ENCODE results near the gene RNF217. TPM values are rescaled to one million over a fixed set of nuclear protein-coding genes. Genes with fewer than 3 reads are reported as not detected.

The RNF217 gene, protein sequence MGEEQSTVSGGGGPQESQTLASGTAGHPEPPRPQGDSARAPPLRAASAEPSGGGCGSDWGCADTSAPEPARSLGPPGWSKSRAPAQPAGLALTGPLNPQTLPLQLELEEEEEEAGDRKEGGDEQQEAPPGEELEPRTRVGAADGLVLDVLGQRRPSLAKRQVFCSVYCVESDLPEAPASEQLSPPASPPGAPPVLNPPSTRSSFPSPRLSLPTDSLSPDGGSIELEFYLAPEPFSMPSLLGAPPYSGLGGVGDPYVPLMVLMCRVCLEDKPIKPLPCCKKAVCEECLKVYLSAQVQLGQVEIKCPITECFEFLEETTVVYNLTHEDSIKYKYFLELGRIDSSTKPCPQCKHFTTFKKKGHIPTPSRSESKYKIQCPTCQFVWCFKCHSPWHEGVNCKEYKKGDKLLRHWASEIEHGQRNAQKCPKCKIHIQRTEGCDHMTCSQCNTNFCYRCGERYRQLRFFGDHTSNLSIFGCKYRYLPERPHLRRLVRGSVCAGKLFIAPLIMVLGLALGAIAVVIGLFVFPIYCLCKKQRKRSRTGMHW
- total RNA-seq = 17.8 TPM

DNA sequence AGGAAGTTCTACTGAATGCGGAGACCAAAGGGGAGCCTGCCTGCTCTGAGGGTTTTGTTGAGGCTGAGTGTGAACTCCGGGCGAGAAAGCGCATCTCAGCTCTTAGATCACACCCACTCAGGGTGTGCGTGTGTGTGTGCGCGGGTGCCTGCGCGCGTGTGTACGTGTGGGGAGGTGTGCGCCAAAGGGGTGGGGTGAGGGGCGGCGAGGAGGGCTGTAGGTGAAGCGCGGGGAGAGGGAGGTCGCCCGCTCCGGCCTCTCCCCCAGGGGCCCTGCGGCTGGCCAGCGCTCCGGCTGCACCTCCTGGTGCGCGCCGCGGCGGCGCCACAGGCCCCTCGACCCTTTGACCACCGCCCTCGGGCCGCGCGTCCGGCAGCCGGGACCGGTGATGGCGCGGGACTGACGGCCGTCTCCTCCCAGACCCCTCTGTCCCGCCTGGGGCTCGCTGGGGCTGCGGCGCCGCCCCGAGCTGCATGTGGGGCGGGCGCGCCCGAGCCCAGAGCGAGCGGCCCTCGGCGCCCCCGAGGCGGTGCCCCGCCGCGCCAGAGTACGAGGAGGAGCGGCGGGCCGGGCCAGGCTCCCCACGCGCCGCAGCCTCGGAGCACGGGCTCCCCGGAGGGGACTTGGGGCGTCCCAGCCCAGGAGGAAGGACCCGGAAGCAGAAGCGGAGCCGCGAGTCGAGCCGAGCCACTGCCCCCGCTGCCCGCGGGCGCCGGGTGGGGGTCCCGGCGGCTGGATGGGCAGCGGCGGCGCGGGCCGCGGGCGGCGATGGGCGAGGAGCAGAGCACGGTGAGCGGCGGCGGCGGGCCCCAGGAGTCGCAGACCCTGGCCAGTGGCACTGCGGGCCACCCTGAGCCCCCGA is at the start of gene RNF217:
RNF217 (plus strand) TSS at position 661 of the 862 bp plus-strand sequence; CDS start at position 769, 108 bp downstream.

Other genes starting within 250 kb of the RNF217 start
- 3.8 TPM for gene TPD52L1, start 191.3 kb downstream of the RNF217 start, total RNA-seq

Measured in parietal lobe (tissue), 1 donor.